HCT116 (cell line): ENCODE results near the gene USP27X. TPM values are rescaled to one million over a fixed set of nuclear protein-coding genes. Genes with fewer than 3 reads are reported as not detected.

ENCODE experiments used
- ATAC-seq: fragments of 200-7000 bp; cut with Tn5 transposase; 2 replicates; pipeline ENCODE4 v1.9.1; 2020; ENCODE audit warnings: mild to moderate bottlenecking, moderate library complexity
- BruUV-seq: library from RNA; stranded (reverse); fragments of 400-500 nt; replicated peaks from 2 replicates; lab custom pipeline; 2021; lab: Mats Ljungman, UMichigan
- CTCF ChIA-PET: fragments of 300-600 bp; sonication (Branson Sonifier 250); formaldehyde crosslinking; loops from one replicate; lab custom pipeline; 2021; ENCODE audit warnings: antibody characterized with exemption; lab: Charles Lee
- POLR2A ChIA-PET: fragments of 300-600, 350-600 bp; sonication (Branson Sonifier 250); formaldehyde crosslinking; loops from one replicate; lab custom pipeline; 2021; ENCODE audit warnings: antibody characterized with exemption; lab: Charles Lee
- RAD21 ChIA-PET, 2 experiments: fragments of 300-600 bp; sonication (Branson Sonifier 250); formaldehyde crosslinking; loops; one replicate each; lab custom pipeline; 2023; ENCODE audit warnings: low total read pairs in 2 of 2; ENCODE audit not compliant: uncharacterized antibody in 2 of 2, unreplicated experiment in 2 of 2, low non-redundant PET in 1 of 2; lab: Charles Lee
- DNase-seq: peaks from one replicate; pipeline ENCODE4 v3.0.0-alpha.2; 2010; ENCODE audit warnings: low read depth, low spot score
- H2AFZ ChIP-seq: fragments of 200-600 bp; shearing (Covaris generic), sonication (generic); 2 replicates; pipeline ENCODE4 v1.6.1; 2017; ENCODE audit warnings: low read depth, mixed run types, mixed read lengths, antibody characterized with exemption, low read length; ENCODE audit not compliant: poor library complexity, severe bottlenecking
- H3K27ac ChIP-seq: 2 replicates; pipeline ENCODE4 v1.5.1; 2012; ENCODE audit warnings: low read depth, low read length
- H3K27me3 ChIP-seq: fragments of 200-600 bp; sonication (generic); 2 replicates; pipeline ENCODE4 v1.6.1; 2016; ENCODE audit warnings: mixed run types, low read length, mixed read lengths; ENCODE audit not compliant: insufficient read depth
- H3K36me3 ChIP-seq, 2 experiments: fragments of 200-500 bp in 1 of 2; fragments of 200-600 bp in 1 of 2; sonication (Bioruptor generic) in 1 of 2; sonication (generic) in 1 of 2; 2 replicates each; pipeline versions ENCODE4 v1.5.1 to v1.6.1; 2014 to 2016; ENCODE audit warnings: low read length in 2 of 2, inconsistent platforms in 1 of 2, mixed read lengths in 1 of 2, mixed run types in 1 of 2; ENCODE audit not compliant: insufficient read depth in 2 of 2, control insufficient read depth in 1 of 2
- H3K4me1 ChIP-seq, 2 experiments: fragments of 200-600 bp in 1 of 2; sonication (generic) in 1 of 2; 2 replicates each; pipeline versions ENCODE4 v1.5.1 to v1.6.1; 2012 to 2017; ENCODE audit warnings: low read length in 2 of 2, inconsistent platforms in 1 of 2, mild to moderate bottlenecking in 1 of 2, mixed read lengths in 1 of 2, mixed run types in 1 of 2, moderate library complexity in 1 of 2; ENCODE audit not compliant: insufficient read depth in 2 of 2, control insufficient read depth in 1 of 2
- H3K4me2 ChIP-seq: fragments of 200-600 bp; sonication (generic); 2 replicates; pipeline ENCODE4 v1.6.1; 2017; ENCODE audit warnings: mixed run types, low read length, mixed read lengths
- H3K4me3 ChIP-seq, 2 experiments: fragments of 200-600 bp in 1 of 2; sonication (generic) in 1 of 2; replicated peaks in 1 of 2; 2 replicates each; pipeline ENCODE4 v1.5.1; 2011 to 2016; ENCODE audit warnings: low read length in 2 of 2, control low read depth in 1 of 2, low read depth in 1 of 2, mild to moderate bottlenecking in 1 of 2, mixed read lengths in 1 of 2, mixed run types in 1 of 2
- H3K79me2 ChIP-seq: fragments of 200-600 bp; sonication (generic); 2 replicates; pipeline ENCODE4 v1.6.1; 2017; ENCODE audit warnings: mild to moderate bottlenecking, mixed run types, low read length, moderate library complexity, mixed read lengths; ENCODE audit not compliant: insufficient read depth
- H3K9ac ChIP-seq: fragments of 200-600 bp; sonication (generic); 2 replicates; pipeline ENCODE4 v1.6.1; 2016; ENCODE audit warnings: low read length, mixed read lengths
- H3K9me2 ChIP-seq: fragments of 200-600 bp; sonication (generic), shearing (Covaris generic); 2 replicates; pipeline ENCODE4 v1.6.1; 2017; ENCODE audit warnings: mixed run types, mild to moderate bottlenecking, moderate library complexity; ENCODE audit not compliant: insufficient read depth
- H3K9me3 ChIP-seq, 2 experiments: fragments of 200-500 bp in 1 of 2; fragments of 200-600 bp in 1 of 2; sonication (Bioruptor generic) in 1 of 2; sonication (generic) in 1 of 2; 2 replicates each; pipeline ENCODE4 v1.6.1; 2014 to 2017; ENCODE audit warnings: low read length in 2 of 2, mixed read lengths in 2 of 2, inconsistent platforms in 1 of 2, low read depth in 1 of 2, mild to moderate bottlenecking in 1 of 2, mixed run types in 1 of 2, moderate library complexity in 1 of 2; ENCODE audit not compliant: control insufficient read depth in 1 of 2, insufficient read depth in 1 of 2
- H4K20me1 ChIP-seq: fragments of 200-600 bp; sonication (generic), shearing (Covaris generic); 2 replicates; pipeline ENCODE4 v1.6.1; 2017; ENCODE audit warnings: mixed run types, mild to moderate bottlenecking, moderate library complexity; ENCODE audit not compliant: insufficient read depth
- ATF3 ChIP-seq: IDR thresholded peaks from 2 replicates; pipeline ENCODE4 v1.6.1; 2012
- CBX3 ChIP-seq: IDR thresholded peaks from 2 replicates; pipeline ENCODE4 v1.6.1; 2012; ENCODE audit warnings: low read depth
- CEBPB ChIP-seq: IDR thresholded peaks from 2 replicates; pipeline ENCODE4 v1.6.1; 2012; ENCODE audit warnings: low read depth
- CTCF ChIP-seq, 3 experiments: fragments of 200-600 bp in 1 of 3; sonication (generic) in 1 of 3; IDR thresholded peaks in 2 of 3; conservative IDR thresholded peaks in 1 of 3; 2 replicates each; pipeline ENCODE4 v1.5.1; 2012 to 2017; ENCODE audit warnings: low read depth in 2 of 3, low read length in 2 of 3, antibody characterized with exemption in 1 of 3, borderline replicate concordance in 1 of 3, control low read depth in 1 of 3, mild to moderate bottlenecking in 1 of 3, mixed read lengths in 1 of 3, mixed run types in 1 of 3, moderate library complexity in 1 of 3; ENCODE audit not compliant: insufficient read depth in 1 of 3
- EGR1 ChIP-seq: IDR thresholded peaks from 2 replicates; pipeline ENCODE4 v1.6.1; 2012; ENCODE audit warnings: low read depth
- EZH2phosphoT487 ChIP-seq: fragments of 200-600 bp; IDR thresholded peaks from 2 replicates; pipeline ENCODE4 v1.6.1; 2018; ENCODE audit warnings: antibody characterized with exemption, borderline replicate concordance
- FOSL1 ChIP-seq: IDR thresholded peaks from 2 replicates; pipeline ENCODE4 v1.6.1; 2012; ENCODE audit warnings: low read depth
- MAX ChIP-seq: IDR thresholded peaks from 2 replicates; pipeline ENCODE4 v1.6.1; 2012
- POLR2A ChIP-seq: IDR thresholded peaks from 2 replicates; pipeline ENCODE4 v1.7.0; 2011; ENCODE audit warnings: borderline replicate concordance; ENCODE audit not compliant: insufficient read depth, insufficient read length; ENCODE audit errors: extremely low read depth
- POLR2AphosphoS5 ChIP-seq: IDR thresholded peaks from 2 replicates; pipeline ENCODE4 v1.6.1; 2011; ENCODE audit warnings: mild to moderate bottlenecking, low read depth, low read length, moderate library complexity
- RAD21 ChIP-seq: IDR thresholded peaks from 2 replicates; pipeline ENCODE4 v1.6.1; 2012; ENCODE audit warnings: low read depth, mild to moderate bottlenecking
- SIN3A ChIP-seq: IDR thresholded peaks from 2 replicates; pipeline ENCODE4 v1.6.1; 2012; ENCODE audit warnings: low read depth
- SRF ChIP-seq: IDR thresholded peaks from 2 replicates; pipeline ENCODE4 v1.6.1; 2012; ENCODE audit warnings: low read depth
- TCF7L2 ChIP-seq: IDR thresholded peaks from 2 replicates; pipeline ENCODE4 v1.7.0; 2011; ENCODE audit warnings: borderline replicate concordance, inconsistent platforms; ENCODE audit not compliant: insufficient read depth, insufficient read length; ENCODE audit errors: extremely low read depth
- YY1 ChIP-seq: IDR thresholded peaks from 2 replicates; pipeline ENCODE4 v1.6.1; 2011; ENCODE audit warnings: low read length, low read depth, moderate library complexity, mild to moderate bottlenecking; ENCODE audit not compliant: insufficient replicate concordance; ENCODE audit errors: extremely low read depth
- ZBTB33 ChIP-seq: IDR thresholded peaks from 2 replicates; pipeline ENCODE4 v1.6.1; 2011; ENCODE audit warnings: mild to moderate bottlenecking, low read length, moderate library complexity; ENCODE audit not compliant: insufficient replicate concordance; ENCODE audit errors: extremely low read depth
- ZFX ChIP-seq: fragments of 450-650 bp; IDR thresholded peaks from 2 replicates; pipeline ENCODE4 v1.6.1; 2017
- ZNF274 ChIP-seq: fragments of 200-500 bp; sonication (Bioruptor generic); IDR thresholded peaks from 2 replicates; pipeline ENCODE4 v1.6.1; 2014; ENCODE audit warnings: mild to moderate bottlenecking, low read depth, low read length, inconsistent platforms
- intact Hi-C: fragments of 100-400 bp; cut with micrococcal nuclease; formaldehyde crosslinking; loops from 2 replicates; pipeline ENCODE4 v1.10.0; 2022
- total RNA-seq: library from RNA; stranded (reverse); gene quantifications from one replicate; pipeline ENCODE4 v1.2.1, GENCODE V29; 2021; ENCODE audit not compliant: unreplicated experiment

The USP27X gene
- total RNA-seq, 1 experiment from 2014 or later, result 3.5 TPM

GRCh38 chrX:49842621-49843020 lies 36.7 kb upstream of the USP27X start:
- RAD21 ChIA-PET, result no interaction called here
- CTCF ChIA-PET, result interaction anchor here (1.5 kb wide), 1 partner anchor 81 kb away, joined by 5 read pairs; no protein-coding TSS in a partner anchor
- BruUV-seq, result no TSS peak
- intact Hi-C loops, result loop anchor here (5.0 kb wide), 1 partner anchor 80 kb away; the partner anchor contains the start of gene CLCN5
- POLR2A ChIA-PET, result no interaction called here
- TF ChIP-seq SRF (no peak), ZBTB33 (no peak), ZNF274 (no peak), RAD21 (no peak), CEBPB (no peak), TCF7L2 (no peak), EZH2phosphoT487 (no peak), EGR1 (no peak), FOSL1 (no peak), ATF3 (no peak), CBX3 (no peak), YY1 (no peak), MAX (no peak), POLR2A (no peak), CTCF (IDR thresholded peaks at IDR 0.05 in 2 of 3, conservative IDR thresholded peaks at IDR 0.05 in 1 of 3; ENCODE audit: borderline replicate concordance in 1 of 3, insufficient read depth in 1 of 3, low read depth in 2 of 3, low read length in 2 of 3) (no peak), ZFX (no peak), POLR2AphosphoS5 (no peak), SIN3A (no peak)
- H3K9me2 ChIP-seq, result no peaks in the 10 kb centered on the region
- H3K9ac ChIP-seq, result no peak overlapping the region
- no peaks in the 10 kb centered on the region for H3K9me3 ChIP-seq
- no peak overlapping the region for H3K4me3 ChIP-seq
- DNase-seq (no peak), ATAC-seq (no peak)
- no peak overlapping the region for H3K27ac ChIP-seq
- no peaks in the 10 kb centered on the region for H3K36me3 ChIP-seq
- H2AFZ ChIP-seq, result no peak overlapping the region
- no peak overlapping the region for H3K4me2 ChIP-seq
- no peaks in the 10 kb centered on the region for H3K79me2 ChIP-seq
- H3K27me3 ChIP-seq, result no peaks in the 10 kb centered on the region
- H3K4me1 ChIP-seq, result no peaks in the 10 kb centered on the region
- H4K20me1 ChIP-seq, result no peaks in the 10 kb centered on the region
